H1 (cell line): Measurements from ENCODE around the gene BMPR1A. TPM values are rescaled to one million over a fixed set of nuclear protein-coding genes. Genes with fewer than 3 reads are reported as not detected.

Experiments
- CTCF ChIA-PET: fragments of 300-600 bp; sonication (Branson Sonifier 250); formaldehyde crosslinking; loops from one replicate; lab custom pipeline; 2021; ENCODE audit not compliant: partially characterized antibody; lab: Charles Lee
- POLR2A ChIA-PET: fragments of 300-600 bp; sonication (Branson Sonifier 250); formaldehyde crosslinking; loops from one replicate; lab custom pipeline; 2021; ENCODE audit warnings: inconsistent platforms; ENCODE audit not compliant: partially characterized antibody; lab: Charles Lee
- DNase-seq, 2 experiments: peaks; one replicate each; pipeline versions ENCODE4 v3.0.0 to v3.0.0-alpha.2; 2010 to 2022; ENCODE audit warnings: low spot score in 2 of 2, low read depth in 1 of 2, mixed read lengths in 1 of 2
- FAIRE-seq: peaks from 2 replicates; lab custom pipeline; 2011; peaks lifted over from hg19 to GRCh38; lab: Jason Lieb, UNC
- H2AFZ ChIP-seq: 2 replicates; pipeline ENCODE4 v1.8.1; 2012; ENCODE audit warnings: low read length, inconsistent platforms
- H2AK5ac ChIP-seq: 2 replicates; pipeline ENCODE4 v1.6.1; 2013; ENCODE audit warnings: low read depth, low read length
- H2BK120ac ChIP-seq: replicated peaks from 2 replicates; pipeline ENCODE3; 2013; ENCODE audit warnings: low read depth, low read length, inconsistent platforms
- H2BK12ac ChIP-seq: 2 replicates; pipeline ENCODE4 v1.6.1; 2013; ENCODE audit warnings: low read depth, low read length
- H2BK15ac ChIP-seq: 2 replicates; pipeline ENCODE4 v1.6.1; 2013; ENCODE audit warnings: low read length
- H2BK20ac ChIP-seq: 2 replicates; pipeline ENCODE4 v1.6.1; 2013; ENCODE audit warnings: low read length
- H2BK5ac ChIP-seq: 2 replicates; pipeline ENCODE4 v1.6.1; 2013; ENCODE audit warnings: low read depth, low read length
- H3K14ac ChIP-seq: 2 replicates; pipeline ENCODE4 v1.6.1; 2013; ENCODE audit warnings: inconsistent platforms; ENCODE audit not compliant: insufficient read length
- H3K18ac ChIP-seq: 2 replicates; pipeline ENCODE4 v1.6.1; 2013; ENCODE audit warnings: low read length; ENCODE audit errors: extremely low read depth
- H3K23ac ChIP-seq: 2 replicates; pipeline ENCODE4 v1.6.1; 2013; ENCODE audit warnings: inconsistent platforms; ENCODE audit not compliant: insufficient read length
- H3K23me2 ChIP-seq: 2 replicates; pipeline ENCODE4 v1.6.1; 2013; ENCODE audit warnings: low read depth, low read length
- H3K27ac ChIP-seq: 2 replicates; pipeline ENCODE4 v1.6.1; 2011; ENCODE audit warnings: low read depth, low read length, inconsistent platforms
- H3K27me3 ChIP-seq, 4 experiments: replicated peaks in 1 of 4; 1 replicate in 1 of 4; 2 replicates in 3 of 4; pipeline versions ENCODE4 v1.6.1 to v1.8.1; 2011 to 2013; ENCODE audit warnings: low read length in 3 of 4, mild to moderate bottlenecking in 3 of 4, inconsistent platforms in 2 of 4, mixed read lengths in 2 of 4, moderate library complexity in 1 of 4; ENCODE audit not compliant: control insufficient read depth in 3 of 4, insufficient read depth in 3 of 4; ENCODE audit errors: extremely low read depth in 1 of 4
- H3K36me3 ChIP-seq, 4 experiments: 2 replicates each; pipeline versions ENCODE4 v1.6.1 to v1.8.1; 2011 to 2013; ENCODE audit warnings: mild to moderate bottlenecking in 4 of 4, low read length in 3 of 4, moderate library complexity in 2 of 4, control low read depth in 1 of 4, inconsistent platforms in 1 of 4; ENCODE audit not compliant: insufficient read depth in 4 of 4, control insufficient read depth in 2 of 4
- H3K4ac ChIP-seq: replicated peaks from 2 replicates; pipeline ENCODE3; 2013; ENCODE audit warnings: low read length, low read depth, mixed read lengths, inconsistent platforms; ENCODE audit not compliant: insufficient read length
- H3K4me1 ChIP-seq, 4 experiments: replicated peaks in 1 of 4; 1 replicate in 1 of 4; 2 replicates in 3 of 4; pipeline versions ENCODE4 v1.6.1 to v1.8.1; 2011 to 2013; ENCODE audit warnings: low read length in 3 of 4, inconsistent platforms in 2 of 4, mixed read lengths in 1 of 4; ENCODE audit not compliant: insufficient read depth in 4 of 4, control insufficient read depth in 3 of 4
- H3K4me2 ChIP-seq, 2 experiments: 2 replicates each; pipeline versions ENCODE4 v1.6.1 to v1.8.1; 2011 to 2013; ENCODE audit warnings: low read depth in 2 of 2, low read length in 2 of 2, control low read depth in 1 of 2, inconsistent platforms in 1 of 2, mild to moderate bottlenecking in 1 of 2; ENCODE audit not compliant: insufficient read depth in 1 of 2
- H3K4me3 ChIP-seq, 4 experiments: fragments of 200-600, 300-600 bp in 1 of 4; sonication (generic), shearing (Covaris generic), sonication (Bioruptor Twin) in 1 of 4; 2 replicates each; pipeline versions ENCODE4 v1.5.1 to v1.8.1; 2011 to 2016; ENCODE audit warnings: low read length in 4 of 4, low read depth in 3 of 4, control low read depth in 2 of 4, inconsistent platforms in 2 of 4, mild to moderate bottlenecking in 2 of 4, mixed read lengths in 1 of 4, moderate library complexity in 1 of 4; ENCODE audit not compliant: insufficient read depth in 2 of 4; ENCODE audit errors: extremely low read depth in 1 of 4
- H3K56ac ChIP-seq: replicated peaks from 2 replicates; pipeline ENCODE3; 2013; ENCODE audit warnings: low read depth, mild to moderate bottlenecking, mixed read lengths, low read length, inconsistent platforms; ENCODE audit not compliant: insufficient read length
- H3K79me1 ChIP-seq: 2 replicates; pipeline ENCODE4 v1.6.1; 2013; ENCODE audit warnings: low read depth, low read length, control low read depth
- H3K79me2 ChIP-seq, 2 experiments: 2 replicates each; pipeline versions ENCODE4 v1.6.1 to v1.8.1; 2012 to 2013; ENCODE audit warnings: low read length in 2 of 2, mild to moderate bottlenecking in 2 of 2, inconsistent platforms in 1 of 2; ENCODE audit not compliant: insufficient read depth in 2 of 2, control insufficient read depth in 1 of 2
- H3K9ac ChIP-seq, 4 experiments: replicated peaks in 1 of 4; 1 replicate in 1 of 4; 2 replicates in 3 of 4; pipeline versions ENCODE4 v1.6.1 to v1.8.1; 2011 to 2013; ENCODE audit warnings: low read depth in 3 of 4, low read length in 3 of 4, control low read depth in 2 of 4, mild to moderate bottlenecking in 2 of 4, moderate library complexity in 2 of 4, inconsistent platforms in 1 of 4; ENCODE audit errors: extremely low read depth in 1 of 4
- H3K9me3 ChIP-seq, 2 experiments: 2 replicates each; pipeline versions ENCODE4 v1.6.1 to v1.8.1; 2012 to 2013; ENCODE audit warnings: mild to moderate bottlenecking in 2 of 2, moderate library complexity in 2 of 2, control low read depth in 1 of 2, inconsistent platforms in 1 of 2, low read depth in 1 of 2, low read length in 1 of 2, mixed read lengths in 1 of 2; ENCODE audit not compliant: insufficient read depth in 2 of 2
- H4K20me1 ChIP-seq, 2 experiments: replicated peaks in 1 of 2; 2 replicates each; pipeline versions ENCODE3 to v1.8.1; 2011 to 2013; ENCODE audit warnings: inconsistent platforms in 2 of 2, low read length in 2 of 2, mild to moderate bottlenecking in 1 of 2; ENCODE audit not compliant: insufficient read depth in 2 of 2, control insufficient read depth in 1 of 2
- H4K5ac ChIP-seq: 2 replicates; pipeline ENCODE4 v1.6.1; 2013; ENCODE audit warnings: low read length, low read depth, mixed read lengths, inconsistent platforms; ENCODE audit not compliant: insufficient read length
- H4K8ac ChIP-seq: 2 replicates; pipeline ENCODE4 v1.8.0; 2013; ENCODE audit warnings: mild to moderate bottlenecking, moderate library complexity, low read length, inconsistent platforms; ENCODE audit not compliant: insufficient read depth; ENCODE audit errors: extremely low read depth
- H4K91ac ChIP-seq: replicated peaks from 2 replicates; pipeline ENCODE3; 2013; ENCODE audit warnings: low read length, mixed read lengths, inconsistent platforms; ENCODE audit not compliant: insufficient read length
- BACH1 ChIP-seq: IDR thresholded peaks from 2 replicates; pipeline ENCODE4 v1.6.1; 2012; ENCODE audit warnings: low read length, improper control_type of control experiment
- CBX5 ChIP-seq: fragments of 300-800, 300-1000 bp; sonication (generic); IDR thresholded peaks from 2 replicates; pipeline ENCODE4 v1.7.1; 2016; ENCODE audit warnings: antibody characterized with exemption, low read length, low read depth
- CHD2 ChIP-seq: IDR thresholded peaks from 2 replicates; pipeline ENCODE4 v1.6.1; 2012; ENCODE audit warnings: low read length, improper control_type of control experiment
- HDAC2 ChIP-seq, 2 experiments: fragments of 300-600 bp in 1 of 2; sonication (generic) in 1 of 2; IDR thresholded peaks; 2 replicates each; pipeline ENCODE4 v1.6.1; 2011 to 2012; ENCODE audit warnings: low read depth in 2 of 2, low read length in 2 of 2, mild to moderate bottlenecking in 2 of 2, moderate library complexity in 2 of 2, borderline replicate concordance in 1 of 2, inconsistent platforms in 1 of 2
- POLR2AphosphoS5 ChIP-seq: IDR thresholded peaks from 2 replicates; pipeline ENCODE4 v1.6.1; 2011; ENCODE audit warnings: low read depth, low read length
- RAD21 ChIP-seq, 2 experiments: IDR thresholded peaks in 1 of 2; conservative IDR thresholded peaks in 1 of 2; 2 replicates each; pipeline ENCODE4 v1.6.1; 2011; ENCODE audit warnings: low read depth in 2 of 2, low read length in 2 of 2, improper control_type of control experiment in 1 of 2, inconsistent platforms in 1 of 2, mild to moderate bottlenecking in 1 of 2, moderate library complexity in 1 of 2
- RXRA ChIP-seq: IDR thresholded peaks from 2 replicates; pipeline ENCODE4 v1.6.1; 2011; ENCODE audit warnings: low read depth, mild to moderate bottlenecking, low read length, moderate library complexity; ENCODE audit not compliant: insufficient read depth
- SP4 ChIP-seq: IDR thresholded peaks from 2 replicates; pipeline ENCODE4 v1.6.1; 2012; ENCODE audit warnings: low read length, inconsistent platforms
- WGBS, 2 experiments: shearing (Covaris generic) in 1 of 2; methylation state at CpG; one replicate each; pipeline versions ENCODE4 v1.1.6 to v1.1.7; 2013 to 2015; ENCODE audit warnings: low lambda C conversion rate in 2 of 2, mixed read lengths in 2 of 2, inconsistent platforms in 1 of 2, low coverage in 1 of 2, missing lambda C conversion rate in 1 of 2; ENCODE audit not compliant: insufficient replicate concordance in 2 of 2, insufficient coverage in 1 of 2, insufficient read length in 1 of 2; ENCODE audit errors: extremely low coverage in 1 of 2, missing lambda C conversion rate in 1 of 2; 5-methylcytosine and 5-hydroxymethylcytosine counted together
- polyA plus RNA-seq, 7 experiments: library from polyadenylated mRNA; depleted of rRNA in 3 of 7; stranded (reverse) in 5 of 7; unstranded in 2 of 7; fragments of >200 nt in 5 of 7; fragments of 200-250 nt in 2 of 7; gene quantifications; 1 replicate in 5 of 7; 2 replicates in 1 of 7; 4 replicates in 1 of 7; pipeline versions ENCODE4 v1.2.1 to v1.2.3, GENCODE V29; 2011 to 2013; ENCODE audit warnings: missing spikeins in 2 of 7, mixed read lengths in 2 of 7
- total RNA-seq: library from RNA; stranded (reverse); fragmentation: NEBNext Ultra II Directional; extraction: Animal tissue kit (Norgen Biotek cat#: 25700); gene quantifications from 2 replicates; pipeline ENCODE4 v1.2.1, GENCODE V29; 2021
- TF ChIP-seq, protein P1 (sequence below): IDR thresholded peaks from 2 replicates; pipeline ENCODE4 v1.6.1; 2012; ENCODE audit warnings: inconsistent platforms

BMPR1A gene
- total and polyA plus RNA-seq, 2 of the 8 experiments (the other 6 are each of a cell fraction or from before 2014, with no cell fraction given) = 34.4 to 129 TPM

DNA sequence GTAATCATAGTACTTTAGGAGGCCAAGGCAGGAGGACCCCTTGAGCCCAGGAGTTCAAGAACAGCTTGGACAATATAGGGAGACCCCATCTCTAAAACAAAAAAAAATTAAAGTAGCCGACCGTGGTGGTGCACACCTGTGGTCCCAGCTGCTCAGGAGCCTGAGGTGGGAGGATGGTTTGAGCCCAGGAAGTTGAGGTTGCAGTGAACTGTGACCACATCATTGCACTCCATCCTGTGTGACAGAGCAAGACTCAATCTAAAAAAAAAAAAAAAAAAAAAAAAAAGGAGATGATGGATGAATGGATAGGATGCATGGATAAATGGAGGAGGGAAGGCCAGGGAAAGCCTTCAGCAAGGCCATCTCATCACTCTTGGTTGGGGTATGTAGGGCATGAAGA is 33.4 kb upstream of the BMPR1A start:
- Histone ChIP-seq H2BK12ac (no peak overlapping the region), H3K4me1 (no peaks in the 10 kb centered on the region), H3K23ac (no peak overlapping the region), H3K4me2 (no peak overlapping the region), H3K4ac (no peak overlapping the region), H4K5ac (no peak overlapping the region), H4K8ac (no peak overlapping the region; the same call in 1 of the 2 replicates), H3K27ac (no peak overlapping the region), H2AFZ (no peak overlapping the region), H3K4me3 (no peak overlapping the region), H2BK15ac (no peak overlapping the region), H2BK5ac (no peak overlapping the region), H3K79me1 (no peaks in the 10 kb centered on the region), H2BK20ac (no peak overlapping the region), H3K27me3 (no peaks in the 10 kb centered on the region), H3K23me2 (no peaks in the 10 kb centered on the region), H3K36me3 (no peaks in the 10 kb centered on the region), H2AK5ac (no peak overlapping the region), H3K9ac (no peak overlapping the region)
- ChIA-PET POLR2A (interaction anchor here (1.0 to 1.9 kb wide), 3 partner anchors 8 to 32 kb away, joined by 3 to 5 read pairs (median 4); no protein-coding TSS in a partner anchor), CTCF (interaction anchor here (0.9 kb wide), 1 partner anchor 8 kb away, joined by 5 read pairs; no protein-coding TSS in a partner anchor)
- 88% methylated on average over 2 of the region's 2 CpGs; no CpG with 5 or more reads in 1 of the 2 experiments for WGBS, 2 experiments
- FAIRE-seq = no peak
- TF ChIP-seq, protein P1, sequence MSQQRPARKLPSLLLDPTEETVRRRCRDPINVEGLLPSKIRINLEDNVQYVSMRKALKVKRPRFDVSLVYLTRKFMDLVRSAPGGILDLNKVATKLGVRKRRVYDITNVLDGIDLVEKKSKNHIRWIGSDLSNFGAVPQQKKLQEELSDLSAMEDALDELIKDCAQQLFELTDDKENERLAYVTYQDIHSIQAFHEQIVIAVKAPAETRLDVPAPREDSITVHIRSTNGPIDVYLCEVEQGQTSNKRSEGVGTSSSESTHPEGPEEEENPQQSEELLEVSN = no peak
- TF ChIP-seq RXRA (no peak), HDAC2 (IDR thresholded peaks at IDR 0.05; ENCODE audit: borderline replicate concordance in 1 of 2, low read depth in 2 of 2, low read length in 2 of 2) (no peak), SP4 (no peak), POLR2AphosphoS5 (no peak), CHD2 (no peak), RAD21 (IDR thresholded peaks at IDR 0.05 in 1 of 2, conservative IDR thresholded peaks at IDR 0.05 in 1 of 2; ENCODE audit: low read depth in 2 of 2, low read length in 2 of 2) (no peak), BACH1 (no peak), CBX5 (no peak)
- TF ChIP-seq, all 59 proteins: peak for 0
- H2BK120ac ChIP-seq = no peak overlapping the region
- no peaks in the 10 kb centered on the region for H3K9me3 ChIP-seq
- no peak overlapping the region for H3K56ac ChIP-seq
- H3K79me2 ChIP-seq = no peaks in the 10 kb centered on the region
- DNase-seq = no peak
- no peak overlapping the region for H3K18ac ChIP-seq
- no peaks in the 10 kb centered on the region for H4K20me1 ChIP-seq
- no peak overlapping the region for H3K14ac ChIP-seq
- no peak overlapping the region for H4K91ac ChIP-seq
